GM12878 (cell line): Measurements from ENCODE around the gene HLA-F. TPM values are rescaled to one million over a fixed set of nuclear protein-coding genes. Genes with fewer than 3 reads are reported as not detected.

Experiments
- BHLHE40 ChIP-seq, 2 experiments: fragments of 450-650 bp in 1 of 2; IDR thresholded peaks; 2 replicates each; pipeline ENCODE4 v1.6.1; 2011 to 2017; ENCODE audit warnings: low read depth in 2 of 2, borderline replicate concordance in 1 of 2, improper control_type of control experiment in 1 of 2, low read length in 1 of 2, mild to moderate bottlenecking in 1 of 2
- CHD4 ChIP-seq: fragments of 200-600 bp; sonication (generic); IDR thresholded peaks from 2 replicates; pipeline ENCODE4 v1.6.1; 2016; ENCODE audit warnings: mild to moderate bottlenecking
- CTCF ChIP-seq, 3 experiments: IDR thresholded peaks in 2 of 3; conservative IDR thresholded peaks in 1 of 3; 2 replicates each; pipeline ENCODE4 v1.5.1; 2011; ENCODE audit warnings: low read depth in 3 of 3, low read length in 3 of 3, mild to moderate bottlenecking in 3 of 3, control low read depth in 2 of 3, moderate library complexity in 2 of 3, inconsistent platforms in 1 of 3, mixed read lengths in 1 of 3; ENCODE audit not compliant: control insufficient read depth in 2 of 3, insufficient read depth in 1 of 3; ENCODE audit errors: extremely low read depth in 1 of 3
- IKZF2 ChIP-seq, 2 experiments: fragments of 450-650 bp; IDR thresholded peaks; 2 replicates each; pipeline ENCODE4 v1.6.1; 2017; ENCODE audit warnings: mild to moderate bottlenecking in 2 of 2, moderate library complexity in 2 of 2
- MEF2A ChIP-seq: IDR thresholded peaks from 2 replicates; pipeline ENCODE4 v1.6.1; 2011; ENCODE audit warnings: low read depth, mild to moderate bottlenecking, low read length, moderate library complexity; ENCODE audit not compliant: insufficient read depth
- POLR2A ChIP-seq: IDR thresholded peaks from 2 replicates; pipeline ENCODE4 v1.6.1; 2011; ENCODE audit warnings: low read depth, mild to moderate bottlenecking, low read length
- WRNIP1 ChIP-seq: IDR thresholded peaks from 2 replicates; pipeline ENCODE4 v1.6.1; 2011; ENCODE audit warnings: low read depth, low read length, improper control_type of control experiment, borderline replicate concordance
- polyA plus RNA-seq, 11 experiments: library from polyadenylated mRNA; depleted of rRNA in 4 of 11; unstranded in 6 of 11; stranded (reverse) in 5 of 11; fragments of >200 nt; fragmentation: Nextera tagmentation in 4 of 11; fragmentation: Illumina TruSeq in 1 of 11; extraction: Ambion mirVana in 4 of 11; extraction: Trizol in 1 of 11; gene quantifications; 1 replicate in 1 of 11; 2 replicates in 10 of 11; pipeline versions ENCODE4 v1.2.1 to v1.2.3, GENCODE V29; 2011 to 2016; ENCODE audit warnings: inconsistent platforms in 2 of 11, missing spikeins in 2 of 11, low read depth in 1 of 11
- total RNA-seq, 4 experiments: library from RNA; depleted of rRNA in 3 of 4; stranded (reverse); fragments of >200 nt in 3 of 4; fragmentation: Illumina TruSeq in 1 of 4; extraction: Trizol in 1 of 4; gene quantifications; 2 replicates each; pipeline versions ENCODE4 v1.2.1 to v1.2.3, GENCODE V29; 2013 to 2021
- TF ChIP-seq, protein P1 (sequence below): fragments of 450-650 bp; formaldehyde crosslinking; IDR thresholded peaks from 2 replicates; pipeline ENCODE4 v1.4.0; 2020; ENCODE audit warnings: mild to moderate bottlenecking, moderate library complexity
- TF ChIP-seq, protein P2 (sequence below): fragments of 450-650 bp; IDR thresholded peaks from 2 replicates; pipeline ENCODE4 v1.6.1; 2017; ENCODE audit warnings: low read depth, mild to moderate bottlenecking, moderate library complexity
- TF ChIP-seq, protein P3 (sequence below): fragments of 450-650 bp; IDR thresholded peaks from 2 replicates; pipeline ENCODE4 v1.6.1; 2017; ENCODE audit warnings: mild to moderate bottlenecking, low read depth, inconsistent platforms; ENCODE audit not compliant: poor library complexity, severe bottlenecking

Gene HLA-F
- total and polyA plus RNA-seq, 10 of the 15 experiments (the other 5 are each of a cell fraction or from before 2014, with no cell fraction given) = 30.1 to 342 (median 145) TPM

- TF ChIP-seq, protein P1, sequence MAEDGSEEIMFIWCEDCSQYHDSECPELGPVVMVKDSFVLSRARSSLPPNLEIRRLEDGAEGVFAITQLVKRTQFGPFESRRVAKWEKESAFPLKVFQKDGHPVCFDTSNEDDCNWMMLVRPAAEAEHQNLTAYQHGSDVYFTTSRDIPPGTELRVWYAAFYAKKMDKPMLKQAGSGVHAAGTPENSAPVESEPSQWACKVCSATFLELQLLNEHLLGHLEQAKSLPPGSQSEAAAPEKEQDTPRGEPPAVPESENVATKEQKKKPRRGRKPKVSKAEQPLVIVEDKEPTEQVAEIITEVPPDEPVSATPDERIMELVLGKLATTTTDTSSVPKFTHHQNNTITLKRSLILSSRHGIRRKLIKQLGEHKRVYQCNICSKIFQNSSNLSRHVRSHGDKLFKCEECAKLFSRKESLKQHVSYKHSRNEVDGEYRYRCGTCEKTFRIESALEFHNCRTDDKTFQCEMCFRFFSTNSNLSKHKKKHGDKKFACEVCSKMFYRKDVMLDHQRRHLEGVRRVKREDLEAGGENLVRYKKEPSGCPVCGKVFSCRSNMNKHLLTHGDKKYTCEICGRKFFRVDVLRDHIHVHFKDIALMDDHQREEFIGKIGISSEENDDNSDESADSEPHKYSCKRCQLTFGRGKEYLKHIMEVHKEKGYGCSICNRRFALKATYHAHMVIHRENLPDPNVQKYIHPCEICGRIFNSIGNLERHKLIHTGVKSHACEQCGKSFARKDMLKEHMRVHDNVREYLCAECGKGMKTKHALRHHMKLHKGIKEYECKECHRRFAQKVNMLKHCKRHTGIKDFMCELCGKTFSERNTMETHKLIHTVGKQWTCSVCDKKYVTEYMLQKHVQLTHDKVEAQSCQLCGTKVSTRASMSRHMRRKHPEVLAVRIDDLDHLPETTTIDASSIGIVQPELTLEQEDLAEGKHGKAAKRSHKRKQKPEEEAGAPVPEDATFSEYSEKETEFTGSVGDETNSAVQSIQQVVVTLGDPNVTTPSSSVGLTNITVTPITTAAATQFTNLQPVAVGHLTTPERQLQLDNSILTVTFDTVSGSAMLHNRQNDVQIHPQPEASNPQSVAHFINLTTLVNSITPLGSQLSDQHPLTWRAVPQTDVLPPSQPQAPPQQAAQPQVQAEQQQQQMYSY = no peak
- peak; percentile 18 to 25; a peak in 1 of 4 replicates for TF ChIP-seq IKZF2 (IDR thresholded peaks at IDR 0.05)
- peak; percentile 34 to 54 (median 46); a peak in 5 of 6 replicates for TF ChIP-seq CTCF (IDR thresholded peaks at IDR 0.05 in 2 of 3, conservative IDR thresholded peaks at IDR 0.05 in 1 of 3; ENCODE audit: control insufficient read depth in 2 of 3, extremely low read depth in 1 of 3, insufficient read depth in 1 of 3, low read depth in 3 of 3, low read length in 3 of 3)
- TF ChIP-seq WRNIP1 = no peak
- no peak for TF ChIP-seq MEF2A
- TF ChIP-seq POLR2A = no peak
- TF ChIP-seq, protein P2, sequence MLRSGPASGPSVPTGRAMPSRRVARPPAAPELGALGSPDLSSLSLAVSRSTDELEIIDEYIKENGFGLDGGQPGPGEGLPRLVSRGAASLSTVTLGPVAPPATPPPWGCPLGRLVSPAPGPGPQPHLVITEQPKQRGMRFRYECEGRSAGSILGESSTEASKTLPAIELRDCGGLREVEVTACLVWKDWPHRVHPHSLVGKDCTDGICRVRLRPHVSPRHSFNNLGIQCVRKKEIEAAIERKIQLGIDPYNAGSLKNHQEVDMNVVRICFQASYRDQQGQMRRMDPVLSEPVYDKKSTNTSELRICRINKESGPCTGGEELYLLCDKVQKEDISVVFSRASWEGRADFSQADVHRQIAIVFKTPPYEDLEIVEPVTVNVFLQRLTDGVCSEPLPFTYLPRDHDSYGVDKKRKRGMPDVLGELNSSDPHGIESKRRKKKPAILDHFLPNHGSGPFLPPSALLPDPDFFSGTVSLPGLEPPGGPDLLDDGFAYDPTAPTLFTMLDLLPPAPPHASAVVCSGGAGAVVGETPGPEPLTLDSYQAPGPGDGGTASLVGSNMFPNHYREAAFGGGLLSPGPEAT = 0 out of 2 replicates have a peak, but pooled peaks have one; percentile 45
- TF ChIP-seq BHLHE40 (IDR thresholded peaks at IDR 0.05; ENCODE audit: borderline replicate concordance in 1 of 2, low read depth in 2 of 2, low read length in 1 of 2) = no peak
- TF ChIP-seq, protein P3, sequence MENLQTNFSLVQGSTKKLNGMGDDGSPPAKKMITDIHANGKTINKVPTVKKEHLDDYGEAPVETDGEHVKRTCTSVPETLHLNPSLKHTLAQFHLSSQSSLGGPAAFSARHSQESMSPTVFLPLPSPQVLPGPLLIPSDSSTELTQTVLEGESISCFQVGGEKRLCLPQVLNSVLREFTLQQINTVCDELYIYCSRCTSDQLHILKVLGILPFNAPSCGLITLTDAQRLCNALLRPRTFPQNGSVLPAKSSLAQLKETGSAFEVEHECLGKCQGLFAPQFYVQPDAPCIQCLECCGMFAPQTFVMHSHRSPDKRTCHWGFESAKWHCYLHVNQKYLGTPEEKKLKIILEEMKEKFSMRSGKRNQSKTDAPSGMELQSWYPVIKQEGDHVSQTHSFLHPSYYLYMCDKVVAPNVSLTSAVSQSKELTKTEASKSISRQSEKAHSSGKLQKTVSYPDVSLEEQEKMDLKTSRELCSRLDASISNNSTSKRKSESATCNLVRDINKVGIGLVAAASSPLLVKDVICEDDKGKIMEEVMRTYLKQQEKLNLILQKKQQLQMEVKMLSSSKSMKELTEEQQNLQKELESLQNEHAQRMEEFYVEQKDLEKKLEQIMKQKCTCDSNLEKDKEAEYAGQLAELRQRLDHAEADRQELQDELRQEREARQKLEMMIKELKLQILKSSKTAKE = no peak
- TF ChIP-seq CHD4 = no peak
These were observed 17.6 kb upstream of the HLA-F start (continued) for GRCh38 chr6:29705389-29706231.
